DMS 273 treated with DMSO at 0.1 percent for 48 hours (cell line): Measurements from ENCODE around the gene IBSP.

Experiments
- DNase-seq: peaks from one replicate; lab custom pipeline; 2025; lab: John Stamatoyannopoulos, UW

Gene IBSP

GRCh38 chr4:87838890-87839591 is 39.7 kb downstream of the IBSP start:
- no peak for DNase-seq

DNA sequence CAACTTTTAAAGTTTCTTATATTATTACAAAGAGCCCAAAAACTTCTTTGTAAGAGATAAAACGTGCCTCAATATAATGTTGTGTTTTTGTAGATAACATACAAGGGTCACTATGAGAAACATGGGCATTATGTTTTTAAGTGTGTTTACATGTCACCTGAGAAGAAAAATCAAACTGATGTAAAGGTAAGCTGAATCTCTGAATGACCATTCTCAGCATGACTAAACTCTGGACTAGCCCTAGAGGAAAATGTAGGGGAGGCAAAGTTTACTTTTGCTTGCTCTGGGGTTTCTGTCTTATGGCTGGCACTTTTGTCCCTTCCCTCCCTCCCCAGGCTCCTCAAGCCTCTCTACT is 40.2 kb downstream of the IBSP start:
- no peak for DNase-seq

- DNase-seq = no peak
Observed at GRCh38 chr4:87840149-87840548, 40.8 kb downstream of the IBSP start.

GRCh38 chr4:87843936-87844335 is 44.6 kb downstream of the IBSP start:
- DNase-seq = no peak

GRCh38 chr4:87844452-87844851 is 45.1 kb downstream of the IBSP start:
- DNase-seq = no peak

DNA sequence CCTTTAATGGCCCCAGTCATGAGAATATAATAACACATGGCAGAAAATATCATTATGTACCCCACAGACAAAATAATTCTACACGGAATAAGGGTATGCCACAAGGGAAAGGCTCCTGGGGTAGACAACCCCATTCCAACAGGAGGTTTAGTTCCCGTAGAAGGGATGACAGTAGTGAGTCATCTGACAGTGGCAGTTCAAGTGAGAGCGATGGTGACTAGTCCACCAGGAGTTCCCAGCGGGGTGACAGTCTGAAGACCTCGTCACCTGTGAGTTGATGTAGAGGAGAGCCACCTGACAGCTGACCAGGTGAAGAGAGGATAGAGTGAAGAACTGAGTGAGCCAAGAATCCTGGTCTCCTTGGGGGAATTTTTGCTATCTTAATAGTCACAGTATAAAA is 46.9 kb downstream of the IBSP start:
- DNase-seq = no peak

DNA sequence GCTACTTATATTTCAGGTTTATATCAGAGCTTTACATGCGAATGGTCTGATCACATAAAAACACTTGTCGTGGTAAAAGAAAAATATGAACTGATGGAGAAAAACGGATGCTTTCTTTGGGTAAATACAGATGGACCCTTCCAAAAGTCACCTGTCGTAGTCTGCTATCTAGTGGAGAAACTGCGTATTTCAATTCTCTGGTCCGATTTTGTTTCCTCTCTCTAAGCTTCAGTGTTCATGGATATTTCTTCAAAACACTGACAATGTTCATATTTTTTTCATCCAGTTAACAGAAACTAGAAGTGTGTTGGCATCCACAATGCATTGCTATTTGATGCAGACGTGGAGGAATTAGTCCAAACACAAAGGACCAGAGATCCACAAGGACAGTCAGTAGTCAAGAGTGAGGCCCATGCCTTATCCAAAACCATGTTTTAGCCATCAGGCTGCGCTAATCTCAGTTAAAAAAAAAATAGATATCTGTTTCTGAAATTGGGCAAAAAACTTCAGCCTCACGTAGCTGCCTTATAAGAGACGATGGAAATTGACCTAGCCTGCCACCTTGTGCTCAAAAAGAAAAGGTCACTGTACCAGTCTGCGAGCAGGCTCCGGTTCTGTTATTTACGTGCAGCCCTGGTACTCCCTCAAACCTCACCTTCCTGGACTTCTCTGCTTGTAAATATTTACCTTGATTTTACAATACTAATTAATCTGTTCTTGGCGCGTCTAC is 49.4 kb downstream of the IBSP start:
- DNase-seq = no peak

DNA sequence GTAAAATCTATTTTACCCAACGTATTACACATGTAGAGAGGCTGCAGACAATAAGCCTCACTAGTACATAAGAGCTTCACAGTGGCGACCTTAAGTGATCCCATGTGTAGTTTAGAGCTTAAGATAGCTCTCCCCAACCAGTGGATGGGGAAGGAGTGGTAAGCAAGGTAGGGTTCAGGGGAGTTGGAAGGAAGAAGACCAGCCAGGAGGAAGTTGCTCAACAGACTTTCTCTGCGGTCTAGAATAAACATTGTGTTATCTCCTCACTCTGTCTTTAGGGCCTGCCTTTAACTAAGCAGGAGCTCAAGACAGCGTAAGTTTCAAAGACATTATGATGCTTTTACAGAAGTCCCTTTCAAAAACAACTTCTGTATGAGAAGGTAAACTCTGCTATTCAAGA is 50.3 kb downstream of the IBSP start:
- DNase-seq = no peak

DNA sequence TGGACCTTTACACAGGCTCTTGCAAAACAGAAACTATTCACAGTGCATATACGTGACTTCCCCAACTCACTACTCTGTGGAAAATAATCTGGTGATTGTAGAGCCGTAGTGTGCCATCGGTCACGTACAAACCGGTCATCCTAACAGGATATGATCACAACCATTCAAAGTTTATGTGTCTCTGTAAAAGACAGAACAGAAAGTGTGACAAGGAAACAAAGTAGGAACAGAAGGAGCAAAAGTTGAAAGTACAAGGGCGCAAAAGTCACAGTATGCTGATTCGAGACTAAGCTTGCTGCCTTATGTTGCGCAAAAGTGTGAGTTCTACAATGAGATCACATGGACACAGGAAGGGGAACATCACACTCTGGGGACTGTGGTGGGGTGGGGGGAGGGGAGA is 52.0 kb downstream of the IBSP start:
- DNase-seq = no peak

GRCh38 chr4:87851953-87852352 is 52.6 kb downstream of the IBSP start:
- no peak for DNase-seq

- peak; percentile 5 for DNase-seq
Observed at GRCh38 chr4:87853108-87853507, 53.8 kb downstream of the IBSP start.

GRCh38 chr4:87853891-87854290 is 54.5 kb downstream of the IBSP start:
- no peak for DNase-seq

GRCh38 chr4:87855559-87855958 is 56.2 kb downstream of the IBSP start:
- no peak for DNase-seq

GRCh38 chr4:87856816-87857215 is 57.5 kb downstream of the IBSP start:
- DNase-seq = no peak

- no peak for DNase-seq
Observed at GRCh38 chr4:87857789-87858188, 58.4 kb downstream of the IBSP start.
